ENCODE results near the gene LGR5.

GRCh38 chr12:71533703-71534102, 94.1 kb downstream of the LGR5 start:
- TF ChIP-seq CTCF (IDR thresholded peaks at IDR 0.05): no peak
- no peak for TF ChIP-seq JUN (CRISPR knock-in tag; IDR thresholded peaks at IDR 0.05)
- TF ChIP-seq USF2 (CRISPR knock-in tag; IDR thresholded peaks at IDR 0.05): no peak
- no peak for TF ChIP-seq FOXJ3 (CRISPR knock-in tag; IDR thresholded peaks at IDR 0.05; ENCODE audit: borderline replicate concordance)

Measured in WTC11 (cell line).